SU-DHL-6 (cell line): ENCODE measurements around the gene SLC2A6.

Source experiments
- EZH2phosphoT487 ChIP-seq: fragments of 200-600 bp; sonication (generic), shearing (Covaris generic); conservative IDR thresholded peaks from 2 replicates; pipeline ENCODE4 v1.6.1; 2018; ENCODE audit warnings: mild to moderate bottlenecking, antibody characterized with exemption, low read length, moderate library complexity, mixed read lengths
- TF ChIP-seq, protein P1 (sequence below): fragments of 200-600 bp; sonication (generic); IDR thresholded peaks from one replicate; pipeline ENCODE4 v1.5.1; 2017; ENCODE audit warnings: antibody characterized with exemption, mild to moderate bottlenecking, low read length, moderate library complexity; ENCODE audit not compliant: insufficient read depth, poor library complexity, severe bottlenecking

- TF ChIP-seq, protein P1, sequence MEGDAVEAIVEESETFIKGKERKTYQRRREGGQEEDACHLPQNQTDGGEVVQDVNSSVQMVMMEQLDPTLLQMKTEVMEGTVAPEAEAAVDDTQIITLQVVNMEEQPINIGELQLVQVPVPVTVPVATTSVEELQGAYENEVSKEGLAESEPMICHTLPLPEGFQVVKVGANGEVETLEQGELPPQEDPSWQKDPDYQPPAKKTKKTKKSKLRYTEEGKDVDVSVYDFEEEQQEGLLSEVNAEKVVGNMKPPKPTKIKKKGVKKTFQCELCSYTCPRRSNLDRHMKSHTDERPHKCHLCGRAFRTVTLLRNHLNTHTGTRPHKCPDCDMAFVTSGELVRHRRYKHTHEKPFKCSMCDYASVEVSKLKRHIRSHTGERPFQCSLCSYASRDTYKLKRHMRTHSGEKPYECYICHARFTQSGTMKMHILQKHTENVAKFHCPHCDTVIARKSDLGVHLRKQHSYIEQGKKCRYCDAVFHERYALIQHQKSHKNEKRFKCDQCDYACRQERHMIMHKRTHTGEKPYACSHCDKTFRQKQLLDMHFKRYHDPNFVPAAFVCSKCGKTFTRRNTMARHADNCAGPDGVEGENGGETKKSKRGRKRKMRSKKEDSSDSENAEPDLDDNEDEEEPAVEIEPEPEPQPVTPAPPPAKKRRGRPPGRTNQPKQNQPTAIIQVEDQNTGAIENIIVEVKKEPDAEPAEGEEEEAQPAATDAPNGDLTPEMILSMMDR, result no peak
- no peak for TF ChIP-seq EZH2phosphoT487
These were observed 35.7 kb downstream of the SLC2A6 start for GRCh38 chr9:133443248-133443647.
